DMS114 treated with DMSO at 0.1 percent for 48 hours (cell line): ENCODE data around the gene CWF19L2.

ENCODE experiments used
- DNase-seq: peaks from one replicate; lab custom pipeline; 2025; ENCODE audit not compliant: unreplicated experiment; lab: John Stamatoyannopoulos, UW

The CWF19L2 gene

DNA sequence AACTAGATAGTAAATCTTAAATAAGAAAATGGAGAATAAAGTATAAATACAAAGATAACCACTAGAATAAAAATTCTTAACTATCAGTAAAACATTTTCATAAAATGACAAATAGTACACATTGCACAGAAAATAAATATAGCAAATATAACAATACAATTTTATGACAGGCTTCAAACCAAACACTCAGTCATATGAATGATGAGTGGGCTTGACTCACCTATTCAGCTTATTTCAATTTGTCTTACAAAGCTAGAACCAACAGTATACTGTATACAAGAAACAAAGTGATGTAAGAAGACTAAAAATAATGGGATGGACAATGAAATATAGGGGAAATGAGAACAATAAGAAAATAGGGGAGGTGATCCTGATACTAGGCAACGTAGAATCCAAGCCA, 141.2 kb downstream of the CWF19L2 start:
- DNase-seq, result no peak

DNA sequence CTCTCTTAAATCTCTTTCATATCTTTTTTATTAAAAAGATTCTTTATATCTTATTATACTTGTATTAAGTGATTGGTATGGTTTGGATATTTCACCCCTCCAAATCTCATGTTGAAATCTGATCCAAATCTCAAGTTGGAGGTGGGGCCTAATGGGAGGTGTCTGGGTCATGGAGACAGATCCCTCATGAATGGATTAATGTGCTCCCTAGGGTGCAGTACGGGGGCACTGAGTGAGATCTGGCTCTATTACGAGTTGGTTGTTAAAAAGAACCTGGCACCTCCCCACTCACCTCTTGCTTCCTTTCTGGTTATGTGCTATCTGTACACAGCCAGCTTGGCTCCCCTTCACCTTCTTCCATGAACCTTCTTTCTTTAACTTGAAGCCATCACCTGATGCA, 149.6 kb downstream of the CWF19L2 start:
- DNase-seq, result no peak

DNA sequence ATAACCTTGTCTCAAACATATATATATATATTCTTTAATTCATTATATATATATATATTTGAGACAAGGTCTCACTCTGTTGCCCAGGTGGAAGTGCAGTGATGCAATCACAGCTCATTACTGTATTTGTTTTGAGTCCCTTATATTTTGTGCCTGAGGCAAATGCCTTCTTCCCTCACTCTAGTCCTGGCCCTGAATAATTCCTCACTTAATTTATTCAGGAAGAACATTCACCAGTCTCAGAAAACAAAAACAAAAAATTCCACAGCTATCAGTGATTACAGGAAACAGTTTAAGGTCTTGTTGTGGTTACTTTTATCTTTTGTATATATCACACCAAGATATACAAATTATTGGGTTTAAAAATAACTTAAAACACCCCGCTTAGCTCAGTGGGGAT, 155.7 kb downstream of the CWF19L2 start:
- DNase-seq, result no peak

DNA sequence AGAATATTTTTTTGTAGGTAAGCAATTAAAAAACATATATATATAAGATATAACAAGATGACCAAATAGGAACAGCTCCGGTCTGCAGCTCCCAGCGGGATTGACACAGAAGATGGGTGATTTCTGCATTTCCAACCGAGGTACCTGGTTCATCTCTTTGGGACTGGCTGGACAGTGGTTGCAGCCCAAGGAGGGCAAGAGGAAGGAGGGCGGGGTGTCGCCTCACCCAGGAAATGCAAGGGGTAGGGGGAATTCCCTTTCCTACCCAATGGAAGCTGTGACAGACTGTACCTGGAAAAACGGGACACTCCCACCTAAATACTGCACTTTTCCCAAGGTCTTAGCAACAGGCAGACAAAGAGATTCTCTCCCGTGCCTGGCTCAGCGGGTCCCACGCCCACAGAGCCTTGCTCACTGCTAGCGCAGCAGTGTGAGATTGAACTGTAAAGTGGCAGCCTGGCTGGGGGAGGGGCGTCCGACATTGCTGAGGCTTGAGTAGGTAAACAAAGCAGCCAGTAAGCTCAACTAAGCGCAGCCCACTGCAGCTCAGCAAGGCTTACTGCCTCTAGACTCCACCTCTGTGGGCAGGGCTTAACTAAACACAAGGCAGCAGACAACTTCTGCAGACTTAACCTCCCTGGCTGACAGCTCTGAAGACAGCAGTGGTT, 163.8 kb downstream of the CWF19L2 start:
- DNase-seq, result no peak

DNA sequence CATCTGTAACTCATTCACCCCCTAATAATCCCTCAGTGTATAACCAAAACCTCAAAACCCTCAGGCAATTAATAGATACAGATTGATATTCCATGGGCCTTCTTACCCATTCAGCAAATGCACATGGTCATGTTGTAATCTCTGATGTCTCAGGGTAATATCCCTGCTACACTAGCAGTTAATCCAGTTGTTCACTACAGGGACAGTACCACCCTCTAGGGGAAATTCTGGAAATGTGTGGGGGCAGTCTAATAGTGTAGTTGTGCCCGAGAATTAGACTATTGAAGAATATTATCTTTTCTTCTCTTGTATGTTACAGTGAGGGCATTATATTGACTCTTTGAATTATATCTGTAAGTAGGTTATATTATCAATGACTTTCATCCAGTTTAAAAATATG, 175.4 kb downstream of the CWF19L2 start:
- no peak for DNase-seq
